Amniotic epithelial cell (primary cell): Measurements from ENCODE around the gene TOMM40.
"Not testable (repeated sequence)": the region's sequence is repeated elsewhere in the genome, so short reads cannot be mapped to it uniquely, and the experiment has no call there.

Experiments
- DNase-seq: peaks from one replicate; pipeline ENCODE4 v3.0.0-alpha.2; 2010; ENCODE audit warnings: low read depth

TOMM40 gene

GRCh38 chr19:44871809-44872208 lies 19.2 kb upstream of the TOMM40 start:
- DNase-seq: no peak

GRCh38 chr19:44872661-44873060 lies 18.4 kb upstream of the TOMM40 start:
- DNase-seq: no peak

DNA sequence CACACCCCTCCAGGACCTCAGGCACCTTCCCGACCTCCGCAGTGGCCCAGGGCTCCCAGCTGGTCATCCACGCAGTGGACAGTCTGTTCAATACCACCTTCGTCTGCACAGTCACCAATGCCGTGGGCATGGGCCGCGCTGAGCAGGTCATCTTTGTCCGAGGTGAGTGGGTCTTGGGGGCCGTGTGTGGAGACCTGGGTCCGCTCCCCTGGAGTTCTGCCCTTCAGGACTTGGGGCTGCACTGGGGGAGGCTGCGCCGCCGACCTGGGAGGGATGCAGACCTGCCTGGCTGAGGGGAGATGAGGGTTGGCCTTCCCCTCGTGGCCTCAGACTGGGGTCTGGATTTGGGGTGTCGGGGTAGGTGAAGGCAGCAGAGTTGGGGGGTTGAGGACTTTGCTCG lies 16.7 kb upstream of the TOMM40 start:
- DNase-seq: no peak

DNA sequence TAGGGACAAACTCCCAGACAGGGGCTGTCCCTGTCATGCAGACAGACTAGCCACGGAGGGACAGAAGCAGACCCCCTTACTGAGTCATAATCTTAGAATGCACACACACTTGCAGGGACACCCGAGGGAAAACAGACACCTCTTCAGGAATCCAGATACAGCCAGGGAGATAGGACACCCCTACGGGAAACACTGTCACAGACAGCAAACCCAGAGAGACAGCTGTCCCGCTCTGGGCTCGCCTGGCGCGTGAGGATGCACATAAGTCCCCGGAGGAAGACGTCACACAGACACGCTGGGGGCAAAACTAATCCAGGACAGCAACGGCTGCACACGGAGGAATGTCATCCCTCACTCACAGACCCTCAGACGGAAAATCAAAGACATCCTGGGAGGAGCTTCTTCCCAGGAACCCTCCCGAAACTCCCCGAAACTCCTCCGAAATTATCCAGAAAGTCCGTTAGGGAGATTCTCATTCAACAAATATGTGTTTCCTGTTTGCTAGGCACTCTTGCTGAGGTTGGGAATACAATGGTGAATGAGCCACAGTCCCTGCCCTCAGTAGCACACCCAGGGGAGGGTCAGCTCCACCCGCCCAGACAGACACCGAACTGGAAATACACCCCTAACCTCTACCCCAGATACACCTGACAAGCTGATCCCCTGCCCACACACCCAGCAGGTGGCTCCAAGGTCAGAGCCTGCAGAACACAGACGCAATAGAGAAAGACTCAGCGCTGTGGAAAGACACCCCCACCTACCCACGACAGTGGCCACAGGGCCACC lies 15.2 kb upstream of the TOMM40 start:
- no peak for DNase-seq

GRCh38 chr19:44876930-44877535 lies 14.0 kb upstream of the TOMM40 start:
- DNase-seq: no peak

- DNase-seq: no peak
These were observed 12.8 kb upstream of the TOMM40 start for GRCh38 chr19:44878120-44878865.

GRCh38 chr19:44879309-44880065 lies 11.6 kb upstream of the TOMM40 start:
- no peak for DNase-seq

- no peak for DNase-seq
These were observed 9.0 kb upstream of the TOMM40 start for GRCh38 chr19:44882063-44882462.

DNA sequence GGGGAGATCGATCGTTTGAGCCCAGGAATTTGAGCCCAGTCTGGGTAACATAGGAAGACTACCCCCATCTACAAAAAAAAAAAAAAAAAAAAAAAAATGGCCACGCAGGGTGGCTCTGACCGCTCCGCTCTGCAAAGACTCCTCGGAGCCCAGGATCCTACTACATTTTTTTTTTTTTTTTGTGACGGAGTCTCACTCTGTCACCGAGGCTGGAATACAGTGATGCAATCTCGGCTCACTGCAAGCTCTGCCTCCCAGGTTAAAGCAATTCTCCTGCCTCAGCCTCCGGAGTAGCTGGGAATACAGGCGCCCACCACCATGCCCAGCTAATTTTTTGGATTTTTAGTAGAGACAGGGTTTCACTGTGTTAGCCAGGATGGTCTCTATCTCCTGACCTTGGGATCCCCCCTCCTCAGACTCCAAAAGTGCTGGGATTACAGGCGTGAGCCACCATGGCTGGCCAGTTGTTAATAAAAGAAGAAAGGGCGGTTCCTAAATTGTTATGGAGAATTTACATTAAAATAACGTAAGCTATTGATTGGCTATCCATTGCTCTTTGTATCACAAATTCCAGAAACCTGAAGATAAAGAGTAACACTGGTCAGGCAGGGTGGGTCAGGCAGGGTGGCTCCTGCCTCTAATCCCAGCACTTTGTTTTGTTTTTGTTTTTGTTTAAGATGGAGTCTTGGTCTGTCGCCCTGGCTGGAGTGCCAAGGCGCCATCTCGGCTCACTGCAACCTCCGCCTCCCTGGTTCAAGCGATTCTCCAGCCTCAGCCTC lies 8.2 kb upstream of the TOMM40 start:
- not testable (repeated sequence) for DNase-seq

- no peak for DNase-seq
These were observed 7.1 kb upstream of the TOMM40 start for GRCh38 chr19:44883922-44884321.

- DNase-seq: no peak
These were observed 6.5 kb upstream of the TOMM40 start for GRCh38 chr19:44884566-44884965.

- no peak for DNase-seq
These were observed 4.9 kb upstream of the TOMM40 start for GRCh38 chr19:44886141-44886540.

- no peak for DNase-seq
These were observed 3.4 kb upstream of the TOMM40 start for GRCh38 chr19:44887648-44888047.

- not testable (repeated sequence) for DNase-seq
These were observed 2.7 kb upstream of the TOMM40 start for GRCh38 chr19:44888335-44888734.

GRCh38 chr19:44889830-44890365 lies 1.2 kb upstream of the TOMM40 start:
- DNase-seq: no peak

DNA sequence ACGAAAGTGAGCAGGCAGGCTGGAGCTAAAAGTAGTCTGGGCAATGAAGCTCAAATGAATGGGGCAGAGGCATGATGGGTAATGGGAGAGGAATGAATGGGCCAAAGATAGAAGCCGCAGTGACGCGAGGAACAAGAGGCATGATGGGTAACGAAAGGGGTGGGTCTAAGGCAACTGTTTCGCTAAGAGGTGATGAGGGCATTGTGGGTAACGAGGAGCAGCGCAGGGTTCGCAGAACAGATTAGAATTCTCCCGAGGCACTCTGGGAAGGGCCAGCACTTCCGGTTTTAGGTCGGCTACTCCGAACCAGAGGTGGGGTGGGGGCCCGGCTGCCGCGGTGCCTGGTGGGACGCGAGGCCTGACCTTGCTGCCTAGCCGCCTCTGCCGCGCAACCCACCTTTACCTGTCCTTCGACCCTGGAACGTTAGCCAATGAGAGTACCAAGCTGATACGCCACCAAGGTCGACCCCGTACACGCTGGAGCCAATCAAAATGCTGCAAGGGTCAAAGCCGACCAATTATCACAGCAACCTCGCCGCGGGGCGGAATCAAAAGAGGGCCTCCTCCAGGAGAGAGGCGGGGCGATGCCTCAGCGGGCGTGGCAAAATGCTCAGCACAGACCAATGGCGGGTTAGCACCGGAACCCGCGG lies 563 bp upstream of the TOMM40 start:
- peak; percentile 100 for DNase-seq

DNA sequence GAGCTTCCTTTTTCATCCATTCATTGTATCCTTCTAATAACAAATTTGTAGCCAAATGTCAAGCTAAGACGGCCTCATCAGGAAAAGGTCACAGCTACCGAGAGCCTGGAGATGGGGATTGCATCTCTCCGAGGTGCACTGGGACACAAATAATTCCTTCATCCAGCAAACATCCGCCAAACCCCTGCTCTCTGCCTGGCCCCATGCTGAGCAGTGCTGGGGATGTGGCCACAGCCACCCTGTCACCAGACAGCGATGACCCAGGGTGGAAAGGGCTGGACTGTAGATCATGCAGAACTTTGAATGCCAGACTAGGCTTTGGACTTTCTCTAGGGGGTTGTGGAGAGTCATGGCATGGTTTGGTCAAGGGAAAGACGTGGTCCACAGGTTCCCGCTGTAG lies 1.9 kb downstream of the TOMM40 start:
- DNase-seq: no peak

DNA sequence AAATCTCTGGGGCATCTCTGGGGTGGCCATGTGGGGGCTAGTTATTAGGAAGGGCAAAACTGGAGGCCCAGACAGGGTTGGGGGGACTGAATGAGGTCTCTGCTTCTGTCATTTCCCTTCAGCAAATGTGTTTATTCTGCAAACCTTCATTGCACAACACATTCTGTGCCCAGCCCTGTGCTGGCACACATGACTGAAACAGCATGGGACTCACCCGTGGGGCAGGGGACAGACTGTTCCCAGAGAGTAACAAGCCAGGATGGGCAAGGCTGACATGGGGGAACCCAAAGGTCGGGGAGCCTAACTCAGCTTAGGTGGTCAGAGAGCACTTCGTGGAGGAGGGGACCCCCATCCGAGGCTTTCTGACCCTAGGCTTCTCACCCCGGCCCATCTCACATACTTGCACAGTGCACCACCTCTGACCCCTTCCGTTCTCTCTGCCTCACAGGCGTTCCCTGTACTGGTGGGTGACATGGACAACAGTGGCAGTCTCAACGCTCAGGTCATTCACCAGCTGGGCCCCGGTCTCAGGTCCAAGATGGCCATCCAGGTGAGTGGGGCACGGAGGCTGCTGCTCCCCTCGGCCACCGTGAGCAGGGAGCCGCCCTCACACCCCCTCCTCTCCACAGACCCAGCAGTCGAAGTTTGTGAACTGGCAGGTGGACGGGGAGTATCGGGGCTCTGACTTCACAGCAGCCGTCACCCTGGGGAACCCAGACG lies 2.4 kb downstream of the TOMM40 start:
- no peak for DNase-seq

- DNase-seq: peak; percentile 38
These were observed 3.0 kb downstream of the TOMM40 start for GRCh38 chr19:44894052-44894400.

DNA sequence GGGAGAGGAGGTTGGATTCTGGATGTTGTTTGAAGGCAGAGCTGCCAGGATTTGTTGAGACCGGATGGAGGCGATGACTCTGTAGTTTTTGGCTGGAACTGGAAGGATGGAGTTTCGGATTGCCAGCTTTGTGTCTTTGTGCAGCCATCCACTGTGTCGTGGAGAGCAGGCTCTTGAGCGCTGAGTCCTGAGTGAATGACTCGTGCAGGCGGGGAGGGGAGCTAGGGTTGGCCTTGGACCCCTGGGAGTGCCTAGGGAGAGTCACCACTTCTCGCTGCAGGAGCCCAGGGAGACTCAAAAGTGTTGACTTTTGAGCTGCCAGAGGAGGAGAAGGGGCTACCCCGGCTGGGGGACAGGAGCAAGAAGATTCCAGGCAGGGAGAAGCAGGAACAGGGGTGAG lies 3.9 kb downstream of the TOMM40 start:
- DNase-seq: no peak
